Activated CD8-positive, alpha-beta T cell treated with anti-CD3 and anti-CD28 coated beads, Interleukin-2, amount 10 ng/mL, durations not matched to agents 7 days and 5 days (primary cell): Measurements from ENCODE around the gene FMO4. TPM values are rescaled to one million over a fixed set of nuclear protein-coding genes. Genes with fewer than 3 reads are reported as not detected.

Source experiments
- ATAC-seq: fragments of 150-1000 bp; cut with Tn5 transposase; one replicate; pipeline ENCODE4 v1.10.0; 2021; ENCODE audit warnings: moderate library complexity
- CTCF ChIA-PET: fragments of 350-600 bp; sonication (Branson Sonifier 250); formaldehyde crosslinking; loops from one replicate; lab custom pipeline; 2021; ENCODE audit warnings: antibody characterized with exemption; lab: Charles Lee
- POLR2A ChIA-PET: fragments of 350-600 bp; sonication (Branson Sonifier 250); formaldehyde crosslinking; loops from one replicate; lab custom pipeline; 2021; ENCODE audit warnings: antibody characterized with exemption; lab: Charles Lee
- DNase-seq: peaks from one replicate; pipeline ENCODE4 v3.0.0-alpha.2; 2020
- H3K27ac Mint-ChIP-seq: one replicate; pipeline ENCODE4 v1.8.0; 2021; ENCODE audit warnings: mild to moderate bottlenecking, mixed read lengths
- H3K27me3 Mint-ChIP-seq: one replicate; pipeline ENCODE4 v1.8.0; 2021; ENCODE audit warnings: low read depth, mixed read lengths
- H3K36me3 Mint-ChIP-seq: one replicate; pipeline ENCODE4 v1.8.0; 2021; ENCODE audit warnings: low read depth, mixed read lengths
- H3K4me1 Mint-ChIP-seq: one replicate; pipeline ENCODE4 v1.8.0; 2021; ENCODE audit warnings: low read depth, mixed read lengths
- H3K4me3 Mint-ChIP-seq: one replicate; pipeline ENCODE4 v1.8.0; 2021; ENCODE audit warnings: mild to moderate bottlenecking, mixed read lengths
- H3K9me3 Mint-ChIP-seq: one replicate; pipeline ENCODE4 v1.8.0; 2022; ENCODE audit warnings: mixed read lengths; ENCODE audit not compliant: insufficient read depth
- total RNA-seq, 2 experiments: library from RNA; stranded (reverse); gene quantifications; one replicate each; pipeline ENCODE4 v1.2.3, GENCODE V29; 2021

Gene FMO4
- total RNA-seq: 1 to 10 TPM; 1.4 to 1.5 TPM

GRCh38 chr1:171313835-171314320 lies at the start of gene FMO4:
Gene FMO4 (plus strand): TSS chr1:171314183. CDS start chr1:171319826, 5,643 bp downstream.
- peaks cover 12% of the 10 kb centered on the region for H3K4me1 Mint-ChIP-seq
- ATAC-seq: peak; percentile 100
- ChIA-PET CTCF (interaction anchor here (0.6 to 3.2 kb wide), 42 partner anchors 8 to 1420 kb away, joined by 3 to 66 read pairs (median 4); partner anchors contain the start of genes FMO1, GORAB, PRRC2C and SCYL3), POLR2A (interaction anchor here (1.1 kb wide), 1 partner anchor 172 kb away, joined by 8 read pairs; the partner anchor contains the start of gene PRRC2C)
- peak; percentile 91 for DNase-seq
- H3K36me3 Mint-ChIP-seq: no peaks in the 10 kb centered on the region
- no peaks in the 10 kb centered on the region for H3K27me3 Mint-ChIP-seq
- H3K27ac Mint-ChIP-seq: peak within 1 kb of the TSS; percentile 77
- H3K9me3 Mint-ChIP-seq: no peaks in the 10 kb centered on the region
- H3K4me3 Mint-ChIP-seq: peak within 1 kb of the TSS; percentile 71

- no peaks in the 10 kb centered on the region for H3K36me3 Mint-ChIP-seq
- H3K4me1 Mint-ChIP-seq: no peaks in the 10 kb centered on the region
- ATAC-seq (no peak), DNase-seq (no peak)
- CTCF ChIA-PET: no interaction called here
- H3K4me3 Mint-ChIP-seq: no peak overlapping the region
- no peak overlapping the region for H3K27ac Mint-ChIP-seq
- POLR2A ChIA-PET: no interaction called here
- H3K27me3 Mint-ChIP-seq: peaks cover 16% of the 10 kb centered on the region
- H3K9me3 Mint-ChIP-seq: no peaks in the 10 kb centered on the region
These were observed 48.3 kb upstream of the FMO4 start for GRCh38 chr1:171265686-171266085.

GRCh38 chr1:171266930-171267329 lies 47.1 kb upstream of the FMO4 start:
- H3K4me1 Mint-ChIP-seq: no peaks in the 10 kb centered on the region
- ChIA-PET CTCF (no interaction called here), POLR2A (no interaction called here)
- no peak for DNase-seq
- H3K36me3 Mint-ChIP-seq: no peaks in the 10 kb centered on the region
- ATAC-seq: no peak
- H3K9me3 Mint-ChIP-seq: no peaks in the 10 kb centered on the region
- no peak overlapping the region for H3K4me3 Mint-ChIP-seq
- no peak overlapping the region for H3K27ac Mint-ChIP-seq
- H3K27me3 Mint-ChIP-seq: peaks cover 20% of the 10 kb centered on the region

GRCh38 chr1:171267391-171267790 lies 46.6 kb upstream of the FMO4 start:
- Mint-ChIP-seq H3K27ac (no peak overlapping the region), H3K4me3 (no peak overlapping the region), H3K4me1 (no peaks in the 10 kb centered on the region), H3K36me3 (no peaks in the 10 kb centered on the region), H3K27me3 (peaks cover 20% of the 10 kb centered on the region), H3K9me3 (no peaks in the 10 kb centered on the region)
- ATAC-seq (no peak), DNase-seq (no peak)
- ChIA-PET POLR2A (no interaction called here), CTCF (no interaction called here)

GRCh38 chr1:171270806-171271205 lies 43.2 kb upstream of the FMO4 start:
- ChIA-PET CTCF (interaction anchor here (0.9 to 1.3 kb wide), 2 partner anchors 25 to 43 kb away, joined by 3 to 4 read pairs; no protein-coding TSS in a partner anchor), POLR2A (no interaction called here)
- Mint-ChIP-seq H3K9me3 (no peaks in the 10 kb centered on the region), H3K27me3 (peaks cover 25% of the 10 kb centered on the region), H3K4me1 (no peaks in the 10 kb centered on the region), H3K4me3 (no peak overlapping the region), H3K36me3 (no peaks in the 10 kb centered on the region), H3K27ac (no peak overlapping the region)
- ATAC-seq (no peak), DNase-seq (no peak)

- ATAC-seq (no peak), DNase-seq (no peak)
- CTCF ChIA-PET: interaction anchor here (1.3 kb wide), 1 partner anchor 36 kb away, joined by 5 read pairs; the partner anchor contains the start of gene FMO4
- H3K27ac Mint-ChIP-seq: no peak overlapping the region
- POLR2A ChIA-PET: no interaction called here
- peaks cover 29% of the 10 kb centered on the region for H3K27me3 Mint-ChIP-seq
- no peaks in the 10 kb centered on the region for H3K9me3 Mint-ChIP-seq
- H3K36me3 Mint-ChIP-seq: no peaks in the 10 kb centered on the region
- no peaks in the 10 kb centered on the region for H3K4me1 Mint-ChIP-seq
- no peak overlapping the region for H3K4me3 Mint-ChIP-seq
These were observed 36.4 kb upstream of the FMO4 start for GRCh38 chr1:171277534-171277933.

GRCh38 chr1:171279234-171279633 lies 34.7 kb upstream of the FMO4 start:
- ATAC-seq: no peak
- peaks cover 26% of the 10 kb centered on the region for H3K27me3 Mint-ChIP-seq
- ChIA-PET CTCF (no interaction called here), POLR2A (no interaction called here)
- H3K4me1 Mint-ChIP-seq: no peaks in the 10 kb centered on the region
- H3K36me3 Mint-ChIP-seq: no peaks in the 10 kb centered on the region
- no peak overlapping the region for H3K4me3 Mint-ChIP-seq
- no peak overlapping the region for H3K27ac Mint-ChIP-seq
- no peak for DNase-seq
- H3K9me3 Mint-ChIP-seq: no peaks in the 10 kb centered on the region

GRCh38 chr1:171279678-171280077 lies 34.3 kb upstream of the FMO4 start:
- Mint-ChIP-seq H3K27ac (no peak overlapping the region), H3K36me3 (no peaks in the 10 kb centered on the region), H3K27me3 (peaks cover 26% of the 10 kb centered on the region), H3K4me1 (no peaks in the 10 kb centered on the region), H3K4me3 (no peak overlapping the region), H3K9me3 (no peaks in the 10 kb centered on the region)
- DNase-seq: no peak
- ATAC-seq: no peak
- CTCF ChIA-PET: no interaction called here
- POLR2A ChIA-PET: no interaction called here

GRCh38 chr1:171280599-171280998 lies 33.4 kb upstream of the FMO4 start:
- ATAC-seq (no peak), DNase-seq (no peak)
- H3K27me3 Mint-ChIP-seq: peaks cover 26% of the 10 kb centered on the region
- H3K9me3 Mint-ChIP-seq: no peaks in the 10 kb centered on the region
- no peaks in the 10 kb centered on the region for H3K36me3 Mint-ChIP-seq
- ChIA-PET POLR2A (no interaction called here), CTCF (interaction anchor here (1.5 to 2.0 kb wide), 2 partner anchors 33 to 35 kb away, joined by 3 to 6 read pairs; partner anchors contain the start of gene FMO4)
- H3K27ac Mint-ChIP-seq: no peak overlapping the region
- no peak overlapping the region for H3K4me3 Mint-ChIP-seq
- no peaks in the 10 kb centered on the region for H3K4me1 Mint-ChIP-seq

GRCh38 chr1:171286032-171286705 lies 27.8 kb upstream of the FMO4 start:
- ChIA-PET CTCF (interaction anchor here (2.1 kb wide), 1 partner anchor 27 kb away, joined by 8 read pairs; the partner anchor contains the start of gene FMO4), POLR2A (no interaction called here)
- no peaks in the 10 kb centered on the region for H3K4me1 Mint-ChIP-seq
- H3K4me3 Mint-ChIP-seq: no peak overlapping the region
- no peak overlapping the region for H3K27ac Mint-ChIP-seq
- no peaks in the 10 kb centered on the region for H3K9me3 Mint-ChIP-seq
- DNase-seq: no peak
- peaks cover 14% of the 10 kb centered on the region for H3K27me3 Mint-ChIP-seq
- ATAC-seq: no peak
- no peaks in the 10 kb centered on the region for H3K36me3 Mint-ChIP-seq

- Mint-ChIP-seq H3K4me3 (no peak overlapping the region), H3K9me3 (no peaks in the 10 kb centered on the region), H3K27ac (no peak overlapping the region), H3K36me3 (no peaks in the 10 kb centered on the region), H3K4me1 (no peaks in the 10 kb centered on the region), H3K27me3 (peaks cover 8% of the 10 kb centered on the region)
- CTCF ChIA-PET: no interaction called here
- DNase-seq: no peak
- POLR2A ChIA-PET: no interaction called here
- ATAC-seq: no peak
These were observed 23.4 kb upstream of the FMO4 start for GRCh38 chr1:171290621-171291020.

- Mint-ChIP-seq H3K4me1 (no peaks in the 10 kb centered on the region), H3K36me3 (no peaks in the 10 kb centered on the region), H3K27ac (no peak overlapping the region), H3K4me3 (no peak overlapping the region), H3K27me3 (no peaks in the 10 kb centered on the region), H3K9me3 (peaks cover 1% of the 10 kb centered on the region)
- no peak for DNase-seq
- no peak for ATAC-seq
- CTCF ChIA-PET: no interaction called here
- POLR2A ChIA-PET: no interaction called here
These were observed 21.2 kb upstream of the FMO4 start for GRCh38 chr1:171292799-171293198.
